Liver (tissue), 9 donors: ENCODE measurements around the gene RASEF. TPM values are rescaled to one million over a fixed set of nuclear protein-coding genes. Genes with fewer than 3 reads are reported as not detected.

Experiments
- DNase-seq: peaks from one replicate; pipeline ENCODE4 v3.0.0-alpha.2; 2017; ENCODE audit warnings: low spot score
- H3K27ac ChIP-seq, 2 donors: one replicate each; pipeline ENCODE4 v1.7.0; 2013; ENCODE audit warnings: inconsistent platforms in 2 of 2, low read length in 2 of 2, control low read depth in 1 of 2, low read depth in 1 of 2, mild to moderate bottlenecking in 1 of 2
- H3K27me3 ChIP-seq, 4 donors: one replicate each; pipeline versions ENCODE4 v1.6.1 to v1.7.0; 2013; ENCODE audit warnings: low read length in 3 of 4, inconsistent platforms in 1 of 4, mild to moderate bottlenecking in 1 of 4, moderate library complexity in 1 of 4; ENCODE audit not compliant: control insufficient read depth in 4 of 4, insufficient read depth in 4 of 4
- H3K36me3 ChIP-seq, 4 donors: one replicate each; pipeline versions ENCODE4 v1.6.1 to v1.7.0; 2013; ENCODE audit warnings: low read length in 3 of 4, mild to moderate bottlenecking in 3 of 4, low read depth in 1 of 4, moderate library complexity in 1 of 4; ENCODE audit not compliant: control insufficient read depth in 4 of 4, insufficient read depth in 3 of 4
- H3K4me1 ChIP-seq, 4 donors: one replicate each; pipeline versions ENCODE4 v1.6.1 to v1.7.0; 2013; ENCODE audit warnings: low read length in 3 of 4, mild to moderate bottlenecking in 3 of 4, moderate library complexity in 1 of 4; ENCODE audit not compliant: control insufficient read depth in 4 of 4, insufficient read depth in 4 of 4
- H3K4me3 ChIP-seq, 3 donors: one replicate each; pipeline versions ENCODE4 v1.6.1 to v1.7.0; 2013; ENCODE audit warnings: low read length in 3 of 3, control low read depth in 1 of 3, low read depth in 1 of 3, mild to moderate bottlenecking in 1 of 3
- H3K9ac ChIP-seq, 2 donors: one replicate each; pipeline ENCODE4 v1.7.0; 2013; ENCODE audit warnings: low read length in 2 of 2, mild to moderate bottlenecking in 2 of 2, moderate library complexity in 2 of 2, control low read depth in 1 of 2, low read depth in 1 of 2
- H3K9me3 ChIP-seq, 4 donors: one replicate each; pipeline versions ENCODE4 v1.6.1 to v1.7.0; 2013; ENCODE audit warnings: low read length in 3 of 4; ENCODE audit not compliant: control insufficient read depth in 4 of 4
- EGR1 ChIP-seq, 2 donors: IDR thresholded peaks; 2 replicates each; pipeline ENCODE4 v1.6.1; 2016 to 2018; ENCODE audit warnings: antibody characterized with exemption in 2 of 2, low read depth in 2 of 2
- FOXA1 ChIP-seq: IDR thresholded peaks from 2 replicates; pipeline ENCODE4 v1.6.1; 2016; ENCODE audit warnings: antibody characterized with exemption
- FOXA2 ChIP-seq: IDR thresholded peaks from 2 replicates; pipeline ENCODE4 v1.6.1; 2016; ENCODE audit warnings: antibody characterized with exemption
- GABPA ChIP-seq, 2 donors: IDR thresholded peaks in 1 of 2; conservative IDR thresholded peaks in 1 of 2; 2 replicates each; pipeline ENCODE4 v1.6.1; 2016; ENCODE audit warnings: antibody characterized with exemption in 2 of 2, mild to moderate bottlenecking in 1 of 2, moderate library complexity in 1 of 2
- HNF4A ChIP-seq, 2 donors: conservative IDR thresholded peaks; 2 replicates each; pipeline ENCODE4 v1.6.1; 2016; ENCODE audit warnings: antibody characterized with exemption in 2 of 2, mild to moderate bottlenecking in 2 of 2
- HNF4G ChIP-seq: IDR thresholded peaks from 2 replicates; pipeline ENCODE4 v1.6.1; 2016; ENCODE audit warnings: antibody characterized with exemption
- JUND ChIP-seq, 2 donors: IDR thresholded peaks; 2 replicates each; pipeline ENCODE4 v1.6.1; 2016; ENCODE audit warnings: antibody characterized with exemption in 2 of 2
- MAX ChIP-seq: IDR thresholded peaks from 2 replicates; pipeline ENCODE4 v1.6.1; 2016; ENCODE audit warnings: antibody characterized with exemption
- NR2F2 ChIP-seq: IDR thresholded peaks from 2 replicates; pipeline ENCODE4 v1.6.1; 2016; ENCODE audit warnings: antibody characterized with exemption
- RAD21 ChIP-seq, 2 donors: IDR thresholded peaks; 2 replicates each; pipeline ENCODE4 v1.6.1; 2016; ENCODE audit warnings: antibody characterized with exemption in 2 of 2, mild to moderate bottlenecking in 2 of 2
- RXRA ChIP-seq, 2 donors: IDR thresholded peaks; 2 replicates each; pipeline ENCODE4 v1.6.1; 2017 to 2018; ENCODE audit warnings: antibody characterized with exemption in 2 of 2, mild to moderate bottlenecking in 1 of 2
- SP1 ChIP-seq: IDR thresholded peaks from 2 replicates; pipeline ENCODE4 v1.6.1; 2018; ENCODE audit warnings: antibody characterized with exemption, mild to moderate bottlenecking
- TAF1 ChIP-seq: conservative IDR thresholded peaks from 2 replicates; pipeline ENCODE4 v1.6.1; 2016; ENCODE audit warnings: antibody characterized with exemption, mild to moderate bottlenecking
- YY1 ChIP-seq: IDR thresholded peaks from 2 replicates; pipeline ENCODE4 v1.6.1; 2016; ENCODE audit warnings: antibody characterized with exemption, mild to moderate bottlenecking
- WGBS: extraction: QIAGEN DNeasy Blood & Tissue Kit; methylation state at CpG from one replicate; pipeline ENCODE4 v1.1.7; 2013; 5-methylcytosine and 5-hydroxymethylcytosine counted together
- polyA plus RNA-seq, 2 donors: library from polyadenylated mRNA; stranded (reverse) in 1 of 2; unstranded in 1 of 2; fragments of 200-250 nt in 1 of 2; fragments of >200 nt in 1 of 2; fragmentation: Nextera tagmentation in 1 of 2; extraction: Ambion mirVana in 1 of 2; gene quantifications; one replicate each; pipeline versions ENCODE4 v1.2.1 to v1.2.3, GENCODE V29; 2013 to 2015
- total RNA-seq, 2 donors: library from RNA; depleted of rRNA; stranded (reverse); fragments of >200 nt; gene quantifications; one replicate each; pipeline ENCODE4 v1.2.3, GENCODE V29; 2014
- TF ChIP-seq, protein P1 (sequence below): IDR thresholded peaks from 2 replicates; pipeline ENCODE4 v1.6.1; 2016; ENCODE audit warnings: antibody characterized with exemption, mild to moderate bottlenecking
- TF ChIP-seq, protein P2 (sequence below): fragments of 150-350 bp; IDR thresholded peaks from 2 replicates; pipeline ENCODE4 v1.5.1; 2017; ENCODE audit warnings: improper control_type of control experiment, low read depth, low read length; ENCODE audit not compliant: missing input control
- TF ChIP-seq, protein P3 (sequence below): IDR thresholded peaks from 2 replicates; pipeline ENCODE4 v1.6.1; 2016; ENCODE audit warnings: antibody characterized with exemption
- TF ChIP-seq, protein P4 (sequence below): IDR thresholded peaks from 2 replicates; pipeline ENCODE4 v1.6.1; 2016; ENCODE audit warnings: antibody characterized with exemption
- donor health status: healthy.
- donor health status: healthy.
- donor health status: healthy.
- donor health status: healthy.
- donor health status: healthy.

Gene RASEF
- total and polyA plus RNA-seq, 4 donors: 0.14 to 1.5 (median 0.39) TPM

GRCh38 chr9:83012922-83013838 is 49.8 kb downstream of the RASEF start (continued):
- TF ChIP-seq SP1 (no peak), EGR1 (IDR thresholded peaks at IDR 0.05; ENCODE audit: low read depth in 2 of 2) (no peak), GABPA (IDR thresholded peaks at IDR 0.05 in 1 of 2, conservative IDR thresholded peaks at IDR 0.05 in 1 of 2) (no peak), NR2F2 (no peak)

DNA sequence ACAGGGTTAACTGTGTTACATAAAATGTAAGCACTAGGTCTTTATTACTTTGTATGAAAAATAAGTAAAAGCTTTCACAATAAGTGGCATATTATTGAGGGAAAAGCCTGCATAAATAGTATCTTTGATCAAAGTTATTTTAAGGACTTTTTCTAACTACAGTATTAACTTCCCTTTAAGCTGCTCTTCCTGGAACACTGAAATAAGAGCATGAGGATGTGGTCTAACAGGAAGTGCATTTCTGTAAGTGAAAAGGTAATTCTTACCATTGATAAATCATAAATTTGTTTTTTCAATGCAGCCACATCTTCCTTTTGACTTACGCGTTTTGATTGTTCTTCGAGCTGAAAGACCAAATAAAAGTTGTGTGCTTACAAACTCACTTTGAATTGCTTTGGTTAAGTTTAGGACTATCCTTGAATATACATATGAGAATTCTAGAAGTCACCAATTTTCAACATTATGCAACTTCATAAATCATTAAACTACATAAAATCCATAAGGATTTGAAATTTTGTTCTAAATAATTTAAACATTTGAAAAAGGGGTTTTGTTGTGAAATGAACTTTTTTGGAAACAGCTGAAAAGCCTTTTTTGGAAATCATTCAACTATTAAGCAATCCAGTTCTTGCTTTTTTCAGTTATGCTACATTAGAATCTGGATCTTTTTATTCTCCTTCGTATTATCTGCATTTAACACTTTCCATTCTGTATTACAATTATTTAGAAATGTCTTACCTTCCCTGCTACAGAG is 50.6 kb downstream of the RASEF start:
- Histone ChIP-seq H3K4me3 (no peak overlapping the region), H3K36me3 (no peaks in the 10 kb centered on the region), H3K4me1 (no peaks in the 10 kb centered on the region), H3K27ac (no peak overlapping the region), H3K9me3 (peaks cover 0 to under 1% (median 0%) of the 10 kb centered on the region in 4 donors), H3K27me3 (no peaks in the 10 kb centered on the region), H3K9ac (no peak overlapping the region)
- no peak for TF ChIP-seq HNF4G
- TF ChIP-seq JUND (IDR thresholded peaks at IDR 0.05): no peak
- no peak for TF ChIP-seq SP1
- TF ChIP-seq FOXA2: no peak
- TF ChIP-seq TAF1: no peak
- no peak for TF ChIP-seq RXRA (IDR thresholded peaks at IDR 0.05)
- TF ChIP-seq MAX: no peak
- TF ChIP-seq, protein P1, sequence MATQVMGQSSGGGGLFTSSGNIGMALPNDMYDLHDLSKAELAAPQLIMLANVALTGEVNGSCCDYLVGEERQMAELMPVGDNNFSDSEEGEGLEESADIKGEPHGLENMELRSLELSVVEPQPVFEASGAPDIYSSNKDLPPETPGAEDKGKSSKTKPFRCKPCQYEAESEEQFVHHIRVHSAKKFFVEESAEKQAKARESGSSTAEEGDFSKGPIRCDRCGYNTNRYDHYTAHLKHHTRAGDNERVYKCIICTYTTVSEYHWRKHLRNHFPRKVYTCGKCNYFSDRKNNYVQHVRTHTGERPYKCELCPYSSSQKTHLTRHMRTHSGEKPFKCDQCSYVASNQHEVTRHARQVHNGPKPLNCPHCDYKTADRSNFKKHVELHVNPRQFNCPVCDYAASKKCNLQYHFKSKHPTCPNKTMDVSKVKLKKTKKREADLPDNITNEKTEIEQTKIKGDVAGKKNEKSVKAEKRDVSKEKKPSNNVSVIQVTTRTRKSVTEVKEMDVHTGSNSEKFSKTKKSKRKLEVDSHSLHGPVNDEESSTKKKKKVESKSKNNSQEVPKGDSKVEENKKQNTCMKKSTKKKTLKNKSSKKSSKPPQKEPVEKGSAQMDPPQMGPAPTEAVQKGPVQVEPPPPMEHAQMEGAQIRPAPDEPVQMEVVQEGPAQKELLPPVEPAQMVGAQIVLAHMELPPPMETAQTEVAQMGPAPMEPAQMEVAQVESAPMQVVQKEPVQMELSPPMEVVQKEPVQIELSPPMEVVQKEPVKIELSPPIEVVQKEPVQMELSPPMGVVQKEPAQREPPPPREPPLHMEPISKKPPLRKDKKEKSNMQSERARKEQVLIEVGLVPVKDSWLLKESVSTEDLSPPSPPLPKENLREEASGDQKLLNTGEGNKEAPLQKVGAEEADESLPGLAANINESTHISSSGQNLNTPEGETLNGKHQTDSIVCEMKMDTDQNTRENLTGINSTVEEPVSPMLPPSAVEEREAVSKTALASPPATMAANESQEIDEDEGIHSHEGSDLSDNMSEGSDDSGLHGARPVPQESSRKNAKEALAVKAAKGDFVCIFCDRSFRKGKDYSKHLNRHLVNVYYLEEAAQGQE: no peak
- no peak for TF ChIP-seq HNF4A (conservative IDR thresholded peaks at IDR 0.05)
- TF ChIP-seq, protein P2, sequence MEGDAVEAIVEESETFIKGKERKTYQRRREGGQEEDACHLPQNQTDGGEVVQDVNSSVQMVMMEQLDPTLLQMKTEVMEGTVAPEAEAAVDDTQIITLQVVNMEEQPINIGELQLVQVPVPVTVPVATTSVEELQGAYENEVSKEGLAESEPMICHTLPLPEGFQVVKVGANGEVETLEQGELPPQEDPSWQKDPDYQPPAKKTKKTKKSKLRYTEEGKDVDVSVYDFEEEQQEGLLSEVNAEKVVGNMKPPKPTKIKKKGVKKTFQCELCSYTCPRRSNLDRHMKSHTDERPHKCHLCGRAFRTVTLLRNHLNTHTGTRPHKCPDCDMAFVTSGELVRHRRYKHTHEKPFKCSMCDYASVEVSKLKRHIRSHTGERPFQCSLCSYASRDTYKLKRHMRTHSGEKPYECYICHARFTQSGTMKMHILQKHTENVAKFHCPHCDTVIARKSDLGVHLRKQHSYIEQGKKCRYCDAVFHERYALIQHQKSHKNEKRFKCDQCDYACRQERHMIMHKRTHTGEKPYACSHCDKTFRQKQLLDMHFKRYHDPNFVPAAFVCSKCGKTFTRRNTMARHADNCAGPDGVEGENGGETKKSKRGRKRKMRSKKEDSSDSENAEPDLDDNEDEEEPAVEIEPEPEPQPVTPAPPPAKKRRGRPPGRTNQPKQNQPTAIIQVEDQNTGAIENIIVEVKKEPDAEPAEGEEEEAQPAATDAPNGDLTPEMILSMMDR: no peak
- no peak for TF ChIP-seq EGR1 (IDR thresholded peaks at IDR 0.05; ENCODE audit: low read depth in 2 of 2)
- TF ChIP-seq, protein P3, sequence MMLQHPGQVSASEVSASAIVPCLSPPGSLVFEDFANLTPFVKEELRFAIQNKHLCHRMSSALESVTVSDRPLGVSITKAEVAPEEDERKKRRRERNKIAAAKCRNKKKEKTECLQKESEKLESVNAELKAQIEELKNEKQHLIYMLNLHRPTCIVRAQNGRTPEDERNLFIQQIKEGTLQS: no peak
- TF ChIP-seq, protein P4, sequence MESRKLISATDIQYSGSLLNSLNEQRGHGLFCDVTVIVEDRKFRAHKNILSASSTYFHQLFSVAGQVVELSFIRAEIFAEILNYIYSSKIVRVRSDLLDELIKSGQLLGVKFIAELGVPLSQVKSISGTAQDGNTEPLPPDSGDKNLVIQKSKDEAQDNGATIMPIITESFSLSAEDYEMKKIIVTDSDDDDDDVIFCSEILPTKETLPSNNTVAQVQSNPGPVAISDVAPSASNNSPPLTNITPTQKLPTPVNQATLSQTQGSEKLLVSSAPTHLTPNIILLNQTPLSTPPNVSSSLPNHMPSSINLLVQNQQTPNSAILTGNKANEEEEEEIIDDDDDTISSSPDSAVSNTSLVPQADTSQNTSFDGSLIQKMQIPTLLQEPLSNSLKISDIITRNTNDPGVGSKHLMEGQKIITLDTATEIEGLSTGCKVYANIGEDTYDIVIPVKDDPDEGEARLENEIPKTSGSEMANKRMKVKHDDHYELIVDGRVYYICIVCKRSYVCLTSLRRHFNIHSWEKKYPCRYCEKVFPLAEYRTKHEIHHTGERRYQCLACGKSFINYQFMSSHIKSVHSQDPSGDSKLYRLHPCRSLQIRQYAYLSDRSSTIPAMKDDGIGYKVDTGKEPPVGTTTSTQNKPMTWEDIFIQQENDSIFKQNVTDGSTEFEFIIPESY: no peak
- no peak for TF ChIP-seq NR2F2
- no peak for TF ChIP-seq RAD21 (IDR thresholded peaks at IDR 0.05)
- TF ChIP-seq FOXA1: no peak
- no peak for TF ChIP-seq YY1
- TF ChIP-seq GABPA (IDR thresholded peaks at IDR 0.05 in 1 of 2, conservative IDR thresholded peaks at IDR 0.05 in 1 of 2): no peak
- DNase-seq: no peak
- 36% methylated on average over 4 of the region's 4 CpGs for WGBS
